Measurements from ENCODE around the gene UTY. TPM values are rescaled to one million over a fixed set of nuclear protein-coding genes. Genes with fewer than 3 reads are reported as not detected.

The UTY gene
- total and polyA plus RNA-seq, 10 of the 15 experiments (the other 5 are each of a cell fraction or from before 2014, with no cell fraction given) = 0.13 TPM; not detected in 9

DNA sequence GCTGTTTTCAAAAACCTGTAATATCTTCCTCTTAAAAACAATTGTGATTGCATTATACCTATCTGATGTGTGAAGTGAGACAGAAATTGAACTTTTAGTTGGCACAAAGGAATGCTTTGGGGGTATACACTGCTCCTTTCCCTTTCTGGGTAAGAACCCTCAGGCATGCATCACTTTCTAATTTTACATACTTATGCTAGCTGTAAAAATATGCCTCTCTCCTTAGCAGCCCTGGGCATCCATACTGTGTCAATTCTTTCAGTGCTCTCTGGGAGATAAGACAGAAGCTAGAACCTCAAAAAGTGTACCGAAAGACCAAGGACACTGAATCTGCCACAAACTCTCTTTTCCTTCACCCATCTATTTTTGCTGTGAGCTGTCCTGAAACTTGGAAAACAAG is 246.7 kb downstream of the UTY start (continued):
- TF ChIP-seq, protein P1, sequence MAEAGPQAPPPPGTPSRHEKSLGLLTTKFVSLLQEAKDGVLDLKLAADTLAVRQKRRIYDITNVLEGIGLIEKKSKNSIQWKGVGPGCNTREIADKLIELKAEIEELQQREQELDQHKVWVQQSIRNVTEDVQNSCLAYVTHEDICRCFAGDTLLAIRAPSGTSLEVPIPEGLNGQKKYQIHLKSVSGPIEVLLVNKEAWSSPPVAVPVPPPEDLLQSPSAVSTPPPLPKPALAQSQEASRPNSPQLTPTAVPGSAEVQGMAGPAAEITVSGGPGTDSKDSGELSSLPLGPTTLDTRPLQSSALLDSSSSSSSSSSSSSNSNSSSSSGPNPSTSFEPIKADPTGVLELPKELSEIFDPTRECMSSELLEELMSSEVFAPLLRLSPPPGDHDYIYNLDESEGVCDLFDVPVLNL (IDR thresholded peaks at IDR 0.05; ENCODE audit: low read depth, low read length) = no peak
- no peak for TF ChIP-seq MYC (IDR thresholded peaks at IDR 0.05; ENCODE audit: insufficient read depth, insufficient read length, insufficient replicate concordance, low read length, severe bottlenecking)
- no peak for TF ChIP-seq MTA2 (IDR thresholded peaks at IDR 0.05; ENCODE audit: low read depth)
- no peak for TF ChIP-seq ZBTB33 (IDR thresholded peaks at IDR 0.05)
- no peak for TF ChIP-seq SMARCA5 (IDR thresholded peaks at IDR 0.05)
- no peak for TF ChIP-seq EGR1 (IDR thresholded peaks at IDR 0.05; ENCODE audit: borderline replicate concordance in 1 of 2, low read depth in 2 of 2, low read length in 2 of 2)
- TF ChIP-seq GATAD2B (conservative IDR thresholded peaks at IDR 0.05; ENCODE audit: low read depth) = no peak
- no peak for TF ChIP-seq RAD51 (IDR thresholded peaks at IDR 0.05)
- TF ChIP-seq SUZ12 (IDR thresholded peaks at IDR 0.05; ENCODE audit: unreplicated experiment) = no peak

DNA sequence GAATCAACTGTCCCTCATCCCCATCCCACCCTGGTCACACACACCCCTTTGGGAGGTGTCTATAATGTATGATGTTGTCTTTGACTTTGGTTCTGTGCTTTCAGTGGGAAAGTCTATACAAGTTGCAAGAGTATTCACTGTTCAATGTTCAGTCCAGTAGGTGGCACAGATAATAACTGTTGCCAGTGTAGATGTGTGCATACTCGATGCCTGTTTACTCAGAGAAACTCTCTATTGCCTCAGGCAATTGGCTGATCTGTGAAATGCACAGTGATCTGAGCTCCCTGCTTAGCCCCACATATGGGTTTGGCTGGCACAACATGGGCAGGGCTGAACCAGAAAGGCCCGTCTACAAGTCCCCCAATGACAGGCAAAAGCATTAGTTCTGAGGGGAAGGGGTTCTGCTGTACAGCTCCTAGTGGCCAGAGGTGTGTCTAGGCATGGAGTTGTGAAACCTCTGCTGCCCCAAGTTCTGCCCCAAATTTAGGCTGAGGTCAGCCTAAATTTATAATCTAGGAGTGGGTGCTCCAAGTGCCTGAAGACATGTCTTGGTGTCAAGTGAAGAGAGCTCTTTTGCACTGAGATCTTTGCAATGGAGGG is 252.4 kb downstream of the UTY start:
- SMC1A ChIA-PET (ENCODE audit: uncharacterized antibody, unreplicated experiment) = no interaction called here
- no peaks in the 10 kb centered on the region for H3K9me3 ChIP-seq (replicated peaks; ENCODE audit: control insufficient read depth, insufficient read depth, low read length)
- in situ Hi-C loops (cut with MboI) = no loop called here
- CTCF ChIA-PET = no interaction called here
- RAD21 ChIA-PET (ENCODE audit: unreplicated experiment) = no interaction called here
- no peak overlapping the region for H3K4me3 ChIP-seq
- H3K9ac ChIP-seq (ENCODE audit: control insufficient read depth, insufficient read depth, low read length) = no peak overlapping the region
- DNase-seq (ENCODE audit: low read depth, low spot score) (no peak), ATAC-seq (no peak), FAIRE-seq (no peak)
- intact Hi-C loops (cut with micrococcal nuclease; ENCODE audit: unreplicated experiment) = no loop called here
- POLR2A ChIA-PET = no interaction called here
- BruUV-seq (replicated peaks) = no TSS peak
- H3K27me3 ChIP-seq (replicated peaks in 1 of 2; ENCODE audit: control insufficient read depth in 2 of 2, insufficient read depth in 2 of 2, low read length in 1 of 2) = no peaks in the 10 kb centered on the region
- H3K4me2 ChIP-seq (ENCODE audit: control insufficient read depth, insufficient read depth) = no peak overlapping the region
- no peak overlapping the region for H2AFZ ChIP-seq (ENCODE audit: control insufficient read depth, low read depth, low read length)
- WGBS (ENCODE audit: insufficient coverage, insufficient replicate concordance, low lambda C conversion rate, missing lambda C conversion rate) = no CpG with 5 or more reads among the region's 2 CpGs
- no peak overlapping the region for H3K27ac ChIP-seq (ENCODE audit: control insufficient read depth, insufficient read depth)
- H3K4me1 ChIP-seq (ENCODE audit: control insufficient read depth, insufficient read depth, low read length) = no peaks in the 10 kb centered on the region
- no peaks in the 10 kb centered on the region for H3K79me2 ChIP-seq (ENCODE audit: control insufficient read depth, insufficient read depth, low read length)
- no peaks in the 10 kb centered on the region for H3K36me3 ChIP-seq (ENCODE audit: control insufficient read depth in 2 of 2, insufficient read depth in 2 of 2, low read length in 1 of 2)
- no peaks in the 10 kb centered on the region for H4K20me1 ChIP-seq (ENCODE audit: control insufficient read depth, insufficient read depth)
- TF ChIP-seq, protein P1 (IDR thresholded peaks at IDR 0.05; ENCODE audit: low read depth, low read length) = no peak
- TF ChIP-seq ATF2 (IDR thresholded peaks at IDR 0.05; ENCODE audit: low read length) (no peak), IKZF2 (IDR thresholded peaks at IDR 0.05) (no peak), NR2C2 (IDR thresholded peaks at IDR 0.05; ENCODE audit: borderline replicate concordance, control insufficient read depth, insufficient read length, low read depth) (no peak), MTA2 (IDR thresholded peaks at IDR 0.05; ENCODE audit: low read depth) (no peak), JUNB (IDR thresholded peaks at IDR 0.05) (no peak), POLR2AphosphoS5 (IDR thresholded peaks at IDR 0.05; ENCODE audit: low read length) (no peak), RELA (IDR thresholded peaks at IDR 0.05; ENCODE audit: borderline replicate concordance, partially characterized antibody) (no peak), BMI1 (IDR thresholded peaks at IDR 0.05; ENCODE audit: borderline replicate concordance) (no peak), JUND (IDR thresholded peaks at IDR 0.05; ENCODE audit: low read depth, low read length) (no peak)
